HepG2 (cell line): Measurements from ENCODE around the gene RAB40C. TPM values are rescaled to one million over a fixed set of nuclear protein-coding genes. Genes with fewer than 3 reads are reported as not detected.
A peak's percentile ranks its signal among the peaks of the same experiment; 100 is the strongest.

ENCODE experiments used
- ATAC-seq: fragments of 200-7000 bp; cut with Tn5 transposase; 3 replicates; pipeline ENCODE4 v1.9.1; 2020; ENCODE audit warnings: mild to moderate bottlenecking, moderate library complexity
- BruUV-seq: library from RNA; stranded (reverse); fragments of 400-500 nt; replicated peaks from 2 replicates; lab custom pipeline; 2021; lab: Mats Ljungman, UMichigan
- CTCF ChIA-PET: fragments of 300-600 bp; formaldehyde crosslinking; extraction: SDS; loops from one replicate; lab custom pipeline; 2021; ENCODE audit warnings: low total read pairs, inconsistent platforms, low intra/inter-chr PET ratio; lab: Yijun Ruan, JAX
- POLR2A ChIA-PET: fragments of 350-600 bp; sonication (Branson Sonifier 250); formaldehyde crosslinking; loops from one replicate; lab custom pipeline; 2020; ENCODE audit warnings: antibody characterized with exemption, inconsistent platforms; lab: Yijun Ruan, JAX
- DNase-seq: peaks from one replicate; pipeline ENCODE4 v3.0.0-alpha.2; 2015; ENCODE audit warnings: low spot score
- FAIRE-seq: peaks from 3 replicates; lab custom pipeline; 2011; peaks lifted over from hg19 to GRCh38; lab: Jason Lieb, UNC
- H2AFZ ChIP-seq: one replicate; pipeline ENCODE4 v1.6.1; 2011; ENCODE audit warnings: low read length, inconsistent platforms
- H3K27ac ChIP-seq: fragments of 300-600 bp; 3 replicates; pipeline ENCODE4 v1.8.0; 2011; ENCODE audit warnings: mixed run types, mild to moderate bottlenecking, mixed read lengths, low read length, inconsistent platforms; ENCODE audit not compliant: insufficient read depth; ENCODE audit errors: extremely low read length
- H3K27me3 ChIP-seq, 2 experiments: fragments of 200-600 bp in 1 of 2; 2 replicates in 1 of 2; 3 replicates in 1 of 2; pipeline versions ENCODE4 v1.6.0 to v1.8.0; 2011; ENCODE audit warnings: low read length in 2 of 2, mild to moderate bottlenecking in 2 of 2, moderate library complexity in 2 of 2, inconsistent platforms in 1 of 2; ENCODE audit not compliant: insufficient read depth in 2 of 2, control insufficient read depth in 1 of 2
- H3K36me3 ChIP-seq, 2 experiments: fragments of 200-600 bp in 1 of 2; replicated peaks in 1 of 2; 2 replicates in 1 of 2; 3 replicates in 1 of 2; pipeline versions ENCODE4 v1.5.1 to v1.8.0; 2011; ENCODE audit warnings: low read length in 2 of 2, inconsistent platforms in 1 of 2; ENCODE audit not compliant: insufficient read depth in 2 of 2, control insufficient read depth in 1 of 2
- H3K4me1 ChIP-seq: 2 replicates; pipeline ENCODE4 v1.5.1; 2012; ENCODE audit warnings: low read length, inconsistent platforms; ENCODE audit not compliant: insufficient read depth
- H3K4me2 ChIP-seq: 2 replicates; pipeline ENCODE4 v1.6.0; 2011; ENCODE audit warnings: low read depth, low read length, inconsistent platforms
- H3K4me3 ChIP-seq, 3 experiments: fragments of 200-600 bp in 1 of 3; sonication (generic), shearing (Covaris generic) in 1 of 3; replicated peaks in 1 of 3; 2 replicates each; pipeline ENCODE4 v1.5.1; 2011 to 2016; ENCODE audit warnings: low read length in 3 of 3, inconsistent platforms in 2 of 3, low read depth in 2 of 3, mild to moderate bottlenecking in 2 of 3, control low read depth in 1 of 3, mixed read lengths in 1 of 3; ENCODE audit not compliant: insufficient read depth in 1 of 3
- H3K79me2 ChIP-seq: one replicate; pipeline ENCODE4 v1.6.1; 2011; ENCODE audit warnings: low read length, inconsistent platforms; ENCODE audit not compliant: insufficient read depth
- H3K9ac ChIP-seq: 2 replicates; pipeline ENCODE4 v1.6.0; 2011; ENCODE audit warnings: mild to moderate bottlenecking, low read depth, low read length, inconsistent platforms; ENCODE audit not compliant: insufficient read depth
- H3K9me3 ChIP-seq: 2 replicates; pipeline ENCODE4 v1.5.1; 2012; ENCODE audit warnings: mild to moderate bottlenecking, low read length
- H4K20me1 ChIP-seq: 2 replicates; pipeline ENCODE4 v1.6.0; 2011; ENCODE audit warnings: inconsistent platforms, mild to moderate bottlenecking, low read length, moderate library complexity; ENCODE audit not compliant: insufficient read depth
- KLF15 ChIP-seq: sonication (generic); formaldehyde crosslinking; IDR thresholded peaks from 2 replicates; pipeline ENCODE4 v1.8.1; 2023; ENCODE audit warnings: borderline replicate concordance, mild to moderate bottlenecking, inconsistent platforms, missing genetic modification reagents, mixed read lengths
- NFATC3 ChIP-seq: sonication (generic); formaldehyde crosslinking; IDR thresholded peaks from 2 replicates; pipeline ENCODE4 v1.5.1; 2020; ENCODE audit warnings: mild to moderate bottlenecking, missing genetic modification reagents
- NFRKB ChIP-seq: fragments of 450-650 bp; IDR thresholded peaks from 2 replicates; pipeline ENCODE4 v1.6.1; 2017
- NONO ChIP-seq, 2 experiments: fragments of 450-650 bp in 1 of 2; sonication (generic) in 1 of 2; formaldehyde crosslinking in 1 of 2; IDR thresholded peaks in 1 of 2; conservative IDR thresholded peaks in 1 of 2; 2 replicates each; pipeline versions ENCODE4 v1.6.1 to v1.8.0; 2017 to 2022; ENCODE audit warnings: mild to moderate bottlenecking in 1 of 2, missing genetic modification reagents in 1 of 2, moderate library complexity in 1 of 2
- PITX1 ChIP-seq: sonication (generic); formaldehyde crosslinking; IDR thresholded peaks from 2 replicates; pipeline ENCODE4 v1.5.1; 2020; ENCODE audit warnings: mild to moderate bottlenecking, missing genetic modification reagents
- SNAPC5 ChIP-seq: sonication (generic); formaldehyde crosslinking; IDR thresholded peaks from 2 replicates; pipeline ENCODE4 v1.8.1; 2023; ENCODE audit warnings: mild to moderate bottlenecking, missing genetic modification reagents, borderline replicate concordance
- SUZ12 ChIP-seq: fragments of 150-350 bp; IDR thresholded peaks from 2 replicates; pipeline ENCODE4 v1.6.1; 2014; ENCODE audit warnings: low read depth, low read length
- ZNF10 ChIP-seq: sonication (generic); formaldehyde crosslinking; IDR thresholded peaks from 2 replicates; pipeline ENCODE4 v1.4.0; 2020; ENCODE audit warnings: mild to moderate bottlenecking, low read depth, missing genetic modification reagents, borderline replicate concordance
- ZNF768 ChIP-seq: sonication (generic); formaldehyde crosslinking; IDR thresholded peaks from 2 replicates; pipeline ENCODE4 v1.4.0; 2020; ENCODE audit warnings: missing genetic modification reagents
- WGBS: methylation state at CpG from one replicate; pipeline ENCODE4 v1.1.6; 2017; ENCODE audit warnings: low lambda C conversion rate; 5-methylcytosine and 5-hydroxymethylcytosine counted together
- in situ Hi-C: cut with HindIII; loops from 2 replicates; pipeline ENCODE4 v1.10.0; 2017; ENCODE audit warnings: low pct_unique_long_range_greater_than_20kb; ENCODE audit not compliant: extremely low pct_ligation_motif_present
- intact Hi-C: fragments of 100-400 bp; cut with micrococcal nuclease; formaldehyde crosslinking; loops from one replicate; pipeline ENCODE4 v1.10.0; 2022; ENCODE audit not compliant: unreplicated experiment
- polyA plus RNA-seq, 8 experiments: library from polyadenylated mRNA; depleted of rRNA in 3 of 8; stranded (reverse) in 7 of 8; unstranded in 1 of 8; fragments of >200 nt; fragmentation: Illumina TruSeq in 4 of 8; extraction: Trizol in 4 of 8; gene quantifications; 2 replicates each; pipeline versions ENCODE4 v1.2.1 to v1.2.3, GENCODE V29; 2011 to 2016; ENCODE audit warnings: low read depth in 4 of 8, missing spikeins in 1 of 8, mixed read lengths in 1 of 8; ENCODE audit not compliant: insufficient read depth in 1 of 8
- total RNA-seq, 5 experiments: library from RNA; depleted of rRNA; stranded (reverse); fragments of >200 nt; fragmentation: Illumina TruSeq; extraction: Trizol; gene quantifications; 2 replicates each; pipeline ENCODE4 v1.2.3, GENCODE V29; 2016; ENCODE audit warnings: low read depth in 1 of 5
- TF ChIP-seq, protein P1 (sequence below): sonication (generic); formaldehyde crosslinking; IDR thresholded peaks from 2 replicates; pipeline ENCODE4 v1.8.0; 2022; ENCODE audit warnings: mild to moderate bottlenecking, missing genetic modification reagents; ENCODE audit not compliant: insufficient replicate concordance
- TF ChIP-seq, protein P2 (sequence below): sonication (generic); formaldehyde crosslinking; IDR thresholded peaks from 2 replicates; pipeline ENCODE4 v1.8.1; 2023; ENCODE audit warnings: mild to moderate bottlenecking, missing genetic modification reagents
- TF ChIP-seq, protein P3 (sequence below): sonication (generic); formaldehyde crosslinking; conservative IDR thresholded peaks from 2 replicates; pipeline ENCODE4 v1.4.0; 2020; ENCODE audit warnings: missing genetic modification reagents

Gene RAB40C
- total and polyA plus RNA-seq, 2 of the 13 experiments (the other 11 are each of a cell fraction or from before 2014, with no cell fraction given), result 7.7 to 11.5 TPM

GRCh38 chr16:565419-566330 lies 24.2 kb upstream of the RAB40C start (continued):
- TF ChIP-seq, protein P1, sequence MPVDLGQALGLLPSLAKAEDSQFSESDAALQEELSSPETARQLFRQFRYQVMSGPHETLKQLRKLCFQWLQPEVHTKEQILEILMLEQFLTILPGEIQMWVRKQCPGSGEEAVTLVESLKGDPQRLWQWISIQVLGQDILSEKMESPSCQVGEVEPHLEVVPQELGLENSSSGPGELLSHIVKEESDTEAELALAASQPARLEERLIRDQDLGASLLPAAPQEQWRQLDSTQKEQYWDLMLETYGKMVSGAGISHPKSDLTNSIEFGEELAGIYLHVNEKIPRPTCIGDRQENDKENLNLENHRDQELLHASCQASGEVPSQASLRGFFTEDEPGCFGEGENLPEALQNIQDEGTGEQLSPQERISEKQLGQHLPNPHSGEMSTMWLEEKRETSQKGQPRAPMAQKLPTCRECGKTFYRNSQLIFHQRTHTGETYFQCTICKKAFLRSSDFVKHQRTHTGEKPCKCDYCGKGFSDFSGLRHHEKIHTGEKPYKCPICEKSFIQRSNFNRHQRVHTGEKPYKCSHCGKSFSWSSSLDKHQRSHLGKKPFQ (CRISPR knock-in tag), result peak; percentile 46
- TF ChIP-seq ZNF10 (CRISPR knock-in tag), result no peak

DNA sequence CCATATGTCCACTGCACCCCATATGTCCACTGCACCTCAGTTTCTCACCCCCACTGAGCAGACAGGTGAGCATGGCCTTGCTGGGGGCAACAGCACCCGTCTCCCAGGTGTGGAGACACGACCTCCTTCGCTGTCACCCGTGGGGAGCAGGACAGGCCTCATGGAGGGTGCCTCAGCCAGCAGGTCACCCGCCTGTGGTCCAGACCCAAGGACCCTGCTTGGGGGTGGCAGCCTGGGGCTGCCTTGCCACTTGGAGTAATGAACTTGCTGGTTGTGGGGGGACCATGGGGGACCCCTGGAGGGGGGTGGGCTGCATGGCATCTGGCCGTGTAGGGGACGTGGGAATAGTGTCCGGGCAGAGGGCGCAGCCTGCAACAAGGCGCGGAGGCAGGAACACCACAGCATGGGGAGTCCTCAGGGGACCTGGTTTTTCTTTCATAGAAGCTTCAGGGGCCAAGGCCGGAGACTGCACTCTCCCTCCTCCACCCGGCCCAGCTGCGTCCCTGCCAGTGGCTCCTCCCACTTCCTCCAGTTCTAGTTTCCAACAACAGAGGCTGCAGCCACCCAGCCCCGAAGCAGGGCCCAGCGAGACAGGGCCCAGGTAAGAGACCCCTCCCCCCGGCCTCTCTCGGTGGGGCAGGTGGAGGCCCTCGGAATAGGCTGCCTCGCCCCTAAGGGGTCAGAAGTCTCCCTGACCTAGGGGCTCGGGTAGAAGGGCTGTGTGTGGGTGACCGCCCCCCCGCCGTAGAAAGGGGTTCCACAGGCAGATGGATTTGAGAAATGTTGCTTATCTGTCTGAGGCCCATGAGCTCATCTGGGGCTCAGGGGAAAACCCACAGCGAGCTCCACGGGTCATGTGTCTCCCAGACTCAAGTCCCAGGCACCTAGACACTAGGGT lies 23.1 kb upstream of the RAB40C start, which contains the start of gene NHLRC4:
Gene NHLRC4 (plus strand): TSS at position 531 of the 898 bp plus-strand sequence. CDS start 1,043 bp downstream, outside the sequence.
- ATAC-seq (peak; percentile 27), FAIRE-seq (no peak), DNase-seq (peak; percentile 50)
- H3K4me2 ChIP-seq, result peak within 1 kb of the TSS; percentile 91
- ChIA-PET POLR2A (interaction anchor here (1.0 to 1.4 kb wide), 4 partner anchors 9 to 166 kb away, joined by 3 to 10 read pairs (median 4); no protein-coding TSS in a partner anchor), CTCF (no interaction called here)
- peaks cover 11 to 42% of the 10 kb centered on the region in 2 experiments for H3K27me3 ChIP-seq
- WGBS, result 8% methylated on average over 7 of the region's 26 CpGs
- H3K9me3 ChIP-seq, result no peaks in the 10 kb centered on the region
- in situ Hi-C loops, result no loop called here
- intact Hi-C loops, result loop anchor here (5.0 kb wide), 1 partner anchor 34 kb away; no protein-coding TSS in a partner anchor
- H4K20me1 ChIP-seq, result no peaks in the 10 kb centered on the region
- peak within 1 kb of the TSS; percentile 55 to 92 (median 65); a peak in 5 of 6 replicates for H3K4me3 ChIP-seq
- peaks cover 7% of the 10 kb centered on the region for H3K79me2 ChIP-seq
- H3K4me1 ChIP-seq, result peaks cover 65% of the 10 kb centered on the region
- H3K27ac ChIP-seq, result no peak within 1 kb of the TSS
- 0 out of 5 replicates have a peak, but pooled peaks cover 0 to under 1% of the 10 kb centered on the region in 2 experiments for H3K36me3 ChIP-seq
- H3K9ac ChIP-seq, result peak within 1 kb of the TSS; percentile 40; the same call in 1 of the 2 replicates
- H2AFZ ChIP-seq, result no peak within 1 kb of the TSS
- BruUV-seq, result no TSS peak
- TF ChIP-seq ZNF768 (CRISPR knock-in tag), result peak; percentile 18; the same call in 1 of the 2 replicates
- TF ChIP-seq SUZ12, result no peak
- no peak for TF ChIP-seq NFRKB
- TF ChIP-seq, protein P2, sequence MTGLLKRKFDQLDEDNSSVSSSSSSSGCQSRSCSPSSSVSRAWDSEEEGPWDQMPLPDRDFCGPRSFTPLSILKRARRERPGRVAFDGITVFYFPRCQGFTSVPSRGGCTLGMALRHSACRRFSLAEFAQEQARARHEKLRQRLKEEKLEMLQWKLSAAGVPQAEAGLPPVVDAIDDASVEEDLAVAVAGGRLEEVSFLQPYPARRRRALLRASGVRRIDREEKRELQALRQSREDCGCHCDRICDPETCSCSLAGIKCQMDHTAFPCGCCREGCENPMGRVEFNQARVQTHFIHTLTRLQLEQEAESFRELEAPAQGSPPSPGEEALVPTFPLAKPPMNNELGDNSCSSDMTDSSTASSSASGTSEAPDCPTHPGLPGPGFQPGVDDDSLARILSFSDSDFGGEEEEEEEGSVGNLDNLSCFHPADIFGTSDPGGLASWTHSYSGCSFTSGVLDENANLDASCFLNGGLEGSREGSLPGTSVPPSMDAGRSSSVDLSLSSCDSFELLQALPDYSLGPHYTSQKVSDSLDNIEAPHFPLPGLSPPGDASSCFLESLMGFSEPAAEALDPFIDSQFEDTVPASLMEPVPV (CRISPR knock-in tag), result 0 out of 2 replicates have a peak, but pooled peaks have one; percentile 34
- no peak for TF ChIP-seq SNAPC5 (CRISPR knock-in tag)
- no peak for TF ChIP-seq PITX1
- no peak for TF ChIP-seq NONO (IDR thresholded peaks at IDR 0.05)
- no peak for TF ChIP-seq NONO (CRISPR knock-in tag; conservative IDR thresholded peaks at IDR 0.05)
- no peak for TF ChIP-seq NFATC3 (CRISPR knock-in tag)
- no peak for TF ChIP-seq KLF15 (CRISPR knock-in tag)
- TF ChIP-seq, protein P3, sequence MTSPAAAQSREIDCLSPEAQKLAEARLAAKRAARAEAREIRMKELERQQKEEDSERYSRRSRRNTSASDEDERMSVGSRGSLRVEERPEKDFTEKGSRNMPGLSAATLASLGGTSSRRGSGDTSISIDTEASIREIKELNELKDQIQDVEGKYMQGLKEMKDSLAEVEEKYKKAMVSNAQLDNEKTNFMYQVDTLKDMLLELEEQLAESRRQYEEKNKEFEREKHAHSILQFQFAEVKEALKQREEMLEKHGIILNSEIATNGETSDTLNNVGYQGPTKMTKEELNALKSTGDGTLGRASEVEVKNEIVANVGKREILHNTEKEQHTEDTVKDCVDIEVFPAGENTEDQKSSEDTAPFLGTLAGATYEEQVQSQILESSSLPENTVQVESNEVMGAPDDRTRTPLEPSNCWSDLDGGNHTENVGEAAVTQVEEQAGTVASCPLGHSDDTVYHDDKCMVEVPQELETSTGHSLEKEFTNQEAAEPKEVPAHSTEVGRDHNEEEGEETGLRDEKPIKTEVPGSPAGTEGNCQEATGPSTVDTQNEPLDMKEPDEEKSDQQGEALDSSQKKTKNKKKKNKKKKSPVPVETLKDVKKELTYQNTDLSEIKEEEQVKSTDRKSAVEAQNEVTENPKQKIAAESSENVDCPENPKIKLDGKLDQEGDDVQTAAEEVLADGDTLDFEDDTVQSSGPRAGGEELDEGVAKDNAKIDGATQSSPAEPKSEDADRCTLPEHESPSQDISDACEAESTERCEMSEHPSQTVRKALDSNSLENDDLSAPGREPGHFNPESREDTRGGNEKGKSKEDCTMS (CRISPR knock-in tag), result no peak
